Fibroblast of skin of right biceps (primary cell): ENCODE data around the gene PALLD.

Experiments
- DNase-seq: peaks from one replicate; pipeline ENCODE4 v3.0.0-alpha.2; 2013

PALLD gene

GRCh38 chr4:168600796-168601583 lies 104.1 kb downstream of the PALLD start:
- DNase-seq = no peak

GRCh38 chr4:168601899-168602298 lies 105.0 kb downstream of the PALLD start:
- no peak for DNase-seq

- peak; percentile 95 for DNase-seq
Observed at GRCh38 chr4:168604496-168605373, 107.9 kb downstream of the PALLD start.

- DNase-seq = peak; percentile 49
Observed at GRCh38 chr4:168605411-168605810, 108.6 kb downstream of the PALLD start.

- DNase-seq = no peak
Observed at GRCh38 chr4:168607215-168607614, 110.4 kb downstream of the PALLD start.

- DNase-seq = no peak
Observed at GRCh38 chr4:168608771-168609170, 111.9 kb downstream of the PALLD start.

GRCh38 chr4:168609369-168609768 lies 112.5 kb downstream of the PALLD start:
- DNase-seq = no peak

- no peak for DNase-seq
Observed at GRCh38 chr4:168610911-168611530, 114.2 kb downstream of the PALLD start.

GRCh38 chr4:168612450-168613135 lies 115.7 kb downstream of the PALLD start:
- peak; percentile 88 for DNase-seq

GRCh38 chr4:168613869-168614268 lies 117.0 kb downstream of the PALLD start:
- no peak for DNase-seq

- peak; percentile 61 for DNase-seq
Observed at GRCh38 chr4:168614281-168615057, 117.6 kb downstream of the PALLD start.

GRCh38 chr4:168615294-168616065 lies 118.6 kb downstream of the PALLD start:
- DNase-seq = peak; percentile 99

GRCh38 chr4:168618577-168619265 lies 121.9 kb downstream of the PALLD start:
- DNase-seq = peak; percentile 92

GRCh38 chr4:168619266-168619631 lies 122.4 kb downstream of the PALLD start:
- DNase-seq = no peak

- peak; percentile 97 for DNase-seq
Observed at GRCh38 chr4:168621806-168622589, 125.1 kb downstream of the PALLD start.

- no peak for DNase-seq
Observed at GRCh38 chr4:168622600-168622999, 125.7 kb downstream of the PALLD start.

GRCh38 chr4:168623011-168623410 lies 126.2 kb downstream of the PALLD start:
- no peak for DNase-seq

- DNase-seq = no peak
Observed at GRCh38 chr4:168623484-168623883, 126.6 kb downstream of the PALLD start.

- DNase-seq = no peak
Observed at GRCh38 chr4:168628251-168628650, 131.4 kb downstream of the PALLD start.

- no peak for DNase-seq
Observed at GRCh38 chr4:168629566-168629965, 132.7 kb downstream of the PALLD start.
